GM12864 (cell line): ENCODE measurements around the gene ZBTB42.

Experiments used
- DNase-seq: peaks from one replicate; pipeline ENCODE4 v3.0.0-alpha.2; 2011; ENCODE audit warnings: low read depth
- H3K4me3 ChIP-seq: 2 replicates; pipeline ENCODE4 v1.5.1; 2011; ENCODE audit warnings: mild to moderate bottlenecking, low read depth, low read length, control low read depth
- CTCF ChIP-seq: IDR thresholded peaks from 2 replicates; pipeline ENCODE4 v1.5.1; 2011; ENCODE audit warnings: low read depth, mild to moderate bottlenecking, moderate library complexity, low read length, control low read depth, inconsistent platforms; ENCODE audit errors: missing control alignments

The ZBTB42 gene

DNA sequence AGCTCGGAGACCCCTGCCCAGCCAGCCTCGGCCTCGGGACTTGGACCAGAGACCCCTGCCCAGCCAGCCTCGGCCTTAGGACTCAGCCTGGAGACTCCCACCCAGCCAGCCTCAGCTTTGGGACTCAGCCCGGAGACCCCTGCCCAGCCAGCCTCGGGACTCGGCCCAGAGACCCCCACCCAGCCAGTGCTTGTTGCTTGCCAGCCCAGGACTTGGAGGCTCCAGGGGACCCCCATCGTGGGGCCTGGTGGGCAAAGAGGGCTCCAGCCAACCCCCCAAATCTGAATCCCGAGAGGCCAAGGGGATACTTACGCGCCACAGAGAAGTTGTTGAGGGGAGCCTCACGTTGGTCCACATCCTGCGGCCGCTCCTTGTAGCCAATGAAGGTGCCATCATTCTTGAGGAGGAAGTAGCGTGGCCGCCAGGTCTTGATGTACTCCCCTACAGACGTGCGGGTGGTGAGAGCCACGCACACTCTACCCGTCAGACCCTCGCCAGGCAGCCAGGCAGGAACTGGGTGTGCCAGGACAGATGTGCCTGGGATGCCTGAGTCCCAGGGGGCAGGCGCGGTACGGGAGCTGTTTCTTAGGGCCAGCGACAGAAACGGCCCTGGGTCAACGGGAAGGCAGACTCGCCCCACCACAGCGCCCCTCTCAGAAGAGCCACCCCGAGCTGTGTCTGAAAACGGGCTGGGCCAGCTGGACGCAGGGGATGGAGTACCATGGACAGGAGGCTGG lies 21.0 kb upstream of the ZBTB42 start:
- no peak for TF ChIP-seq CTCF
- H3K4me3 ChIP-seq: no peak overlapping the region
- DNase-seq: no peak

GRCh38 chr14:104780513-104781030 lies 20.3 kb upstream of the ZBTB42 start:
- DNase-seq: no peak
- TF ChIP-seq CTCF: no peak
- no peak overlapping the region for H3K4me3 ChIP-seq

DNA sequence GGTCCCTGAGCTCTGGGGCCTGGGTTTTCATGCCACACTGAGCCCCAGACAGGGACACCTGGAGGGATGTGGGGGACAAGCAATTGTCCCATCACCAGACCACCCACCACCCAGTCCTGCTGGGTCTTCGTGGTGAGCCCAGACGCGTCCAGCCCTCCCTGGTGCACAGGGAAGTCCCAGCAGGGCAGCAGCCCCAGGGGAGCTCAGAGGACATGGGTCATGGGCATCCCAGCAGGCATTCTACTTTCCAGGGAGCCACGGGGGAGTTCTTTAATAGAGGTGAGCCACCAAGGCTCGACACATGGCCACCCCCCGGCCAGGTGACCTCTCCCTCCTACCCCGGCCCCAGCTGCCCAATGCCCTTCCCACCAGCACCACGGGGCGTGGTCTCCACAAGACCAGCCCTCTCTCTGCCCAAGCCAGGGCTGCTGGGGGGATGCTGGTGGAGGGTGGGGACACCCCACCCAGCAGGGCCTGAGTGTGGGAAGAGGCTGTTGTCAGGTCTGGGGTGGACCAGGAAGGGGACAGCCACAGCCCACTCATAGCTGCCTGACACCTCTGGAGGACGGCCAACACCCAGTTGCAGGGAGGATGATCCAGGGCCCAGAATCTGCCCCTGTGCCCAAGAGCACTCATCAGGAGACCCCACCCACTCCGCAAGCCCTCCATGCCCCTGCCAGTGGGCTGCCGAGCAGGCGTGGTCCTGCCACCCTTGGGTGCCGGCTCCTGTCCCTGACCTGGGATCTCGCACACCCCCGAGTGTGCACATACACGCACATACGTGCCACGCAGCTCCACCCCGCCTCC lies 19.4 kb upstream of the ZBTB42 start:
- H3K4me3 ChIP-seq: no peak overlapping the region
- no peak for TF ChIP-seq CTCF
- no peak for DNase-seq

DNA sequence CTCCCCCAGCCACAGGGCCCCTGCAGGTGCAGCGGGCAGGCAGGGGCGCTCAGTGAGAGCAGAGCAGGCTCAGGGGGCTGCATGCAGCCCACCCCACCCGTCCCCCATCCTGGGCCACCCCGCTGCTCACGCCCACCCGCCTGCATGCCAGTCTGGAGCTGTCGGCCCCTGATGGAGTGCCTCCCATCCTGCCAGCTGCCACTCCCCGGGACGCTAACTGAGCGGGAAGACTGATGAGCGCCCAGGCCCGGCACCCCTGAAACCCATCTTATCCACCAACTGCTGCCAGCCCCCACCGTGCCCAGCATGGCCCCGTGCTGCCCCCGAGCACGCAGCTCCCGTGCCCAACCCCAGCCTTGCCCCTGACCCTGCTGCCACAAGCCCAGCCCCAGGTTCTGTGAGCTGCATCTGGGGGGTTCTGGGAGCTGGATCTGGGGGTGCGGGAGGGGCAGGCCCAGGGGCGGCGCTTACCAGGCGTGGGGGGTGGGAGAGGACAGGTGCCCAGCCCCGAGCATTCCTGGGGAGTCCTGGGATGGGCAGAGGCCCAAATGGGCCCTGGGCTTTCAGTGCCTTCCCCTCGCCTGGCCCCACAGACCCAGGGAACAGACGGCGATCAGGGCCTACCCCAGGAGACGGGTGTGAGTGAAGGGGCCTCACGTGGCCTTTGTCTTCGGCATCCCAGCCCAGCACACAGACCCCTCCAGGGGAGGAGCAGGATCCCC lies 18.7 kb upstream of the ZBTB42 start:
- DNase-seq: no peak
- no peak for TF ChIP-seq CTCF
- H3K4me3 ChIP-seq: no peak overlapping the region

DNA sequence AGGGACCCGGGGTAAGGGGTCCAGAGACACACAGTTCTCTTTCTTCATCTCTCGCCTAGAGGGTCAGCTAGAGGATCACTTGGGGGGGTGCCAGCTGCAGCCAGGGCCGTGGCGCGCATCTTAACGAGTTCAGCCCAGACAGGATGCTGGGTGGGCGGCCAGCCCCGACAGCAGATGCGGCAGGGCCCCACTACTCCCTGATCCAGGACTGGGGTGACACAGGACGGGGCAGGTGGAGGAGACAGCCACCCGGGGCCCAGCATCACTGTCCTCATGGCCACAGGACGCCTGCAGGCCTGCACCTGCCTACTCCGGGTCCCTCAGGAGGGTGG lies 18.1 kb upstream of the ZBTB42 start:
- no peak for DNase-seq
- no peak overlapping the region for H3K4me3 ChIP-seq
- TF ChIP-seq CTCF: no peak

- DNase-seq: no peak
- no peak for TF ChIP-seq CTCF
- no peak overlapping the region for H3K4me3 ChIP-seq
Observed at GRCh38 chr14:104783484-104784217, 17.2 kb upstream of the ZBTB42 start.
